ENCODE results near the gene MAG. TPM values are rescaled to one million over a fixed set of nuclear protein-coding genes. Genes with fewer than 3 reads are reported as not detected.
A peak's percentile ranks its signal among the peaks of the same experiment; 100 is the strongest.

The MAG gene
- total and polyA plus RNA-seq, 2 of the 13 experiments (the other 11 are each of a cell fraction or from before 2014, with no cell fraction given): 0.20 to 1.3 TPM

GRCh38 chr19:35248310-35249145 is 43.4 kb upstream of the MAG start, which contains the start of gene LSR:
LSR (plus strand) TSS chr19:35249002; CDS start chr19:35249023, 21 bp downstream.
- Histone ChIP-seq H2AFZ (ENCODE audit: low read length) (peak within 1 kb of the TSS; percentile 79), H3K79me2 (ENCODE audit: insufficient read depth, low read length) (peaks cover 24% of the 10 kb centered on the region), H3K4me2 (ENCODE audit: low read depth, low read length) (peak within 1 kb of the TSS; percentile 83), H4K20me1 (ENCODE audit: insufficient read depth, low read length) (peaks cover 3% of the 10 kb centered on the region; the same call in 1 of the 2 replicates), H3K36me3 (replicated peaks in 1 of 2; ENCODE audit: control insufficient read depth in 1 of 2, insufficient read depth in 2 of 2, low read length in 2 of 2) (peaks cover 3 to 12% of the 10 kb centered on the region in 2 experiments; a peak in 2 of 5 replicates), H3K4me1 (ENCODE audit: insufficient read depth, low read length) (peaks cover 38% of the 10 kb centered on the region), H3K27ac (ENCODE audit: extremely low read length, insufficient read depth, low read length) (peak within 1 kb of the TSS; percentile 98), H3K9ac (ENCODE audit: insufficient read depth, low read depth, low read length) (peak within 1 kb of the TSS; percentile 94), H3K4me3 (replicated peaks in 1 of 3; ENCODE audit: insufficient read depth in 1 of 3, low read depth in 2 of 3, low read length in 3 of 3) (peak within 1 kb of the TSS; percentile 74 to 99 (median 92)), H3K27me3 (ENCODE audit: control insufficient read depth in 1 of 2, insufficient read depth in 2 of 2, low read length in 2 of 2) (no peaks in the 10 kb centered on the region; a peak in 1 of 5 replicates), H3K9me3 (ENCODE audit: low read length) (no peaks in the 10 kb centered on the region)
- ChIA-PET POLR2A (no interaction called here), CTCF (ENCODE audit: low intra/inter-chr PET ratio, low total read pairs) (interaction anchor here (0.9 to 1.4 kb wide), 4 partner anchors 21 to 261 kb away, joined by 3 read pairs; no protein-coding TSS in a partner anchor)
- intact Hi-C loops (cut with micrococcal nuclease; ENCODE audit: unreplicated experiment) (loop anchor here (10.0 kb wide), 1 partner anchor 246 kb away; the partner anchor contains the start of gene KRTDAP), in situ Hi-C loops (cut with HindIII; ENCODE audit: extremely low pct_ligation_motif_present, low pct_unique_long_range_greater_than_20kb) (no loop called here)
- no TSS peak for BruUV-seq (replicated peaks)
- peak; percentile 94 for ATAC-seq
- peak; percentile 89 for DNase-seq (ENCODE audit: low spot score)
- 1% methylated on average over 23 of the region's 69 CpGs for WGBS (ENCODE audit: low lambda C conversion rate)
- FAIRE-seq: peak; percentile 68
- TF ChIP-seq ZNF563 (CRISPR knock-in tag; IDR thresholded peaks at IDR 0.05) (peak; percentile 95), ZNF512B (CRISPR knock-in tag; IDR thresholded peaks at IDR 0.05; ENCODE audit: borderline replicate concordance) (no peak), NR2F6 (IDR thresholded peaks at IDR 0.05) (peak; percentile 27; the same call in 1 of the 2 replicates), NR2F6 (CRISPR knock-in tag; IDR thresholded peaks at IDR 0.05) (peak; percentile 10; the same call in 1 of the 2 replicates), KLF16 (CRISPR knock-in tag; IDR thresholded peaks at IDR 0.05) (peak in 1 of 2 experiments; percentile 88; a peak in 2 of 4 replicates), ZMAT3 (CRISPR knock-in tag; conservative IDR thresholded peaks at IDR 0.05) (peak; percentile 85), AHDC1 (CRISPR knock-in tag; IDR thresholded peaks at IDR 0.05; ENCODE audit: borderline replicate concordance) (no peak), SIX1 (CRISPR knock-in tag; IDR thresholded peaks at IDR 0.05; ENCODE audit: borderline replicate concordance) (0 out of 2 replicates have a peak, but pooled peaks have one; percentile 11), ZNF256 (CRISPR knock-in tag; conservative IDR thresholded peaks at IDR 0.05) (no peak; the same call in 1 of the 2 replicates), KDM3A (CRISPR knock-in tag; IDR thresholded peaks at IDR 0.05; ENCODE audit: low read depth) (peak; percentile 41; the same call in 1 of the 2 replicates), TFAP4 (IDR thresholded peaks at IDR 0.05; ENCODE audit: borderline replicate concordance, low read depth) (peak; percentile 62; the same call in 1 of the 2 replicates), ZC3H4 (CRISPR knock-in tag; IDR thresholded peaks at IDR 0.05; ENCODE audit: borderline replicate concordance) (0 out of 2 replicates have a peak, but pooled peaks have one; percentile 43), CC2D1A (CRISPR knock-in tag; IDR thresholded peaks at IDR 0.05) (no peak)
